Measurements from ENCODE around the gene CD81. TPM values are rescaled to one million over a fixed set of nuclear protein-coding genes. Genes with fewer than 3 reads are reported as not detected.

Gene CD81
- total RNA-seq, 2 experiments from 2014 or later = 181 to 183 TPM

- Mint-ChIP-seq H3K27ac (no peak overlapping the region), H3K4me3 (no peak overlapping the region), H3K4me1 (ENCODE audit: low read depth) (peaks cover 28% of the 10 kb centered on the region), H3K27me3 (no peaks in the 10 kb centered on the region), H3K36me3 (ENCODE audit: low read depth) (peaks cover 3% of the 10 kb centered on the region), H3K9me3 (no peaks in the 10 kb centered on the region)
- H3K4me1 ChIP-seq (ENCODE audit: insufficient read depth, low read length) = peaks cover 29% of the 10 kb centered on the region
- H3K27ac ChIP-seq (ENCODE audit: low read depth in 1 of 2, low read length in 2 of 2) = no peak overlapping the region
- CTCF ChIA-PET = no interaction called here
- intact Hi-C loops (cut with DNase I, micrococcal nuclease) = loop anchor here in 1 of 2 experiments (5.0 to 10.0 kb wide), 2 partner anchors 447 to 614 kb away; partner anchors contain the start of genes CARS1 and CDKN1C
- no peak overlapping the region for H3K4me3 ChIP-seq (ENCODE audit: low read length)
- no peaks in the 10 kb centered on the region for H3K36me3 ChIP-seq (ENCODE audit: insufficient read depth, low read length)
- POLR2A ChIA-PET = no interaction called here
- DNase-seq (peak in 1 of 14 experiments; percentile 21), ATAC-seq (ENCODE audit: poor library complexity) (no peak)
- no peaks in the 10 kb centered on the region for H3K27me3 ChIP-seq (ENCODE audit: control insufficient read depth in 1 of 2, insufficient read depth in 2 of 2, low read length in 2 of 2)
- H3K9me3 ChIP-seq (ENCODE audit: control insufficient read depth in 1 of 2, insufficient read depth in 1 of 2, low read length in 2 of 2) = peaks cover 0 to 5% of the 10 kb centered on the region in 2 experiments
- no peak for TF ChIP-seq CTCF (IDR thresholded peaks at IDR 0.05)
These were observed 63.5 kb downstream of the CD81 start for GRCh38 chr11:2440646-2441045.

GRCh38 chr11:2441171-2441570 lies 64.1 kb downstream of the CD81 start:
- Mint-ChIP-seq H3K36me3 (ENCODE audit: low read depth) (peaks cover 3% of the 10 kb centered on the region), H3K9me3 (no peaks in the 10 kb centered on the region), H3K4me1 (ENCODE audit: low read depth) (peaks cover 33% of the 10 kb centered on the region), H3K27ac (no peak overlapping the region), H3K4me3 (no peak overlapping the region), H3K27me3 (no peaks in the 10 kb centered on the region)
- ChIA-PET POLR2A (no interaction called here), CTCF (interaction anchor here (1.1 to 1.8 kb wide), 2 partner anchors 92 to 447 kb away, joined by 6 to 9 read pairs; no protein-coding TSS in a partner anchor)
- H3K27me3 ChIP-seq (ENCODE audit: control insufficient read depth in 1 of 2, insufficient read depth in 2 of 2, low read length in 2 of 2) = no peaks in the 10 kb centered on the region
- H3K4me3 ChIP-seq (ENCODE audit: low read length) = no peak overlapping the region
- no peak for TF ChIP-seq CTCF (IDR thresholded peaks at IDR 0.05)
- DNase-seq = no peak
- no peak overlapping the region for H3K27ac ChIP-seq (ENCODE audit: low read depth in 1 of 2, low read length in 2 of 2)
- ATAC-seq (ENCODE audit: poor library complexity) = no peak
- intact Hi-C loops (cut with DNase I, micrococcal nuclease) = loop anchor here in 1 of 2 experiments (5.0 to 10.0 kb wide), 2 partner anchors 446 to 614 kb away; partner anchors contain the start of genes CARS1 and CDKN1C
- H3K36me3 ChIP-seq (ENCODE audit: insufficient read depth, low read length) = no peaks in the 10 kb centered on the region
- H3K9me3 ChIP-seq (ENCODE audit: control insufficient read depth in 1 of 2, insufficient read depth in 1 of 2, low read length in 2 of 2) = peaks cover 0 to 5% of the 10 kb centered on the region in 2 experiments
- H3K4me1 ChIP-seq (ENCODE audit: insufficient read depth, low read length) = peaks cover 34% of the 10 kb centered on the region

- Histone ChIP-seq H3K9me3 (ENCODE audit: control insufficient read depth in 1 of 2, insufficient read depth in 1 of 2, low read length in 2 of 2) (peaks cover 0 to 5% of the 10 kb centered on the region in 2 experiments), H3K36me3 (ENCODE audit: insufficient read depth, low read length) (no peaks in the 10 kb centered on the region), H3K27ac (ENCODE audit: low read depth in 1 of 2, low read length in 2 of 2) (no peak overlapping the region), H3K27me3 (ENCODE audit: control insufficient read depth in 1 of 2, insufficient read depth in 2 of 2, low read length in 2 of 2) (no peaks in the 10 kb centered on the region), H3K4me3 (ENCODE audit: low read length) (no peak overlapping the region), H3K4me1 (ENCODE audit: insufficient read depth, low read length) (peaks cover 48% of the 10 kb centered on the region)
- peak overlapping the region; percentile 71 for H3K27ac Mint-ChIP-seq
- H3K9me3 Mint-ChIP-seq = no peaks in the 10 kb centered on the region
- intact Hi-C loops (cut with DNase I, micrococcal nuclease) = loop anchor here in 1 of 2 experiments (5.0 to 10.0 kb wide), 2 partner anchors 445 to 612 kb away; partner anchors contain the start of genes CARS1 and CDKN1C
- ChIA-PET POLR2A (interaction anchor here (1.3 to 5.3 kb wide), 2 partner anchors 23 to 65 kb away, joined by 3 to 36 read pairs; no protein-coding TSS in a partner anchor), CTCF (interaction anchor here (1.8 kb wide), 1 partner anchor 90 kb away, joined by 9 read pairs; no protein-coding TSS in a partner anchor)
- DNase-seq (peak in 4 of 14 experiments; percentile 21 to 87 (median 80)), ATAC-seq (ENCODE audit: poor library complexity) (peak; percentile 56)
- H3K36me3 Mint-ChIP-seq (ENCODE audit: low read depth) = peaks cover 3% of the 10 kb centered on the region
- H3K27me3 Mint-ChIP-seq = no peaks in the 10 kb centered on the region
- TF ChIP-seq CTCF (IDR thresholded peaks at IDR 0.05) = no peak
- peaks cover 43% of the 10 kb centered on the region for H3K4me1 Mint-ChIP-seq (ENCODE audit: low read depth)
- H3K4me3 Mint-ChIP-seq = peak overlapping the region; percentile 69
These were observed 65.5 kb downstream of the CD81 start for GRCh38 chr11:2442589-2442988.
